A673 (cell line): Measurements from ENCODE around the gene OR10P1.

ENCODE experiments used
- EZH2 ChIP-seq: fragments of 200-600 bp; sonication (generic); IDR thresholded peaks from 2 replicates; pipeline ENCODE4 v1.6.1; 2017; ENCODE audit warnings: borderline replicate concordance, low read depth, mild to moderate bottlenecking, mixed read lengths, antibody characterized with exemption, low read length; ENCODE audit not compliant: poor library complexity, severe bottlenecking
- TF ChIP-seq, protein P1 (sequence below): fragments of 300-800, 200-600 bp; sonication (generic); conservative IDR thresholded peaks from 2 replicates; pipeline ENCODE4 v1.5.1; 2017; ENCODE audit warnings: low read depth, mild to moderate bottlenecking, antibody characterized with exemption, low read length, moderate library complexity, mixed read lengths

DNA sequence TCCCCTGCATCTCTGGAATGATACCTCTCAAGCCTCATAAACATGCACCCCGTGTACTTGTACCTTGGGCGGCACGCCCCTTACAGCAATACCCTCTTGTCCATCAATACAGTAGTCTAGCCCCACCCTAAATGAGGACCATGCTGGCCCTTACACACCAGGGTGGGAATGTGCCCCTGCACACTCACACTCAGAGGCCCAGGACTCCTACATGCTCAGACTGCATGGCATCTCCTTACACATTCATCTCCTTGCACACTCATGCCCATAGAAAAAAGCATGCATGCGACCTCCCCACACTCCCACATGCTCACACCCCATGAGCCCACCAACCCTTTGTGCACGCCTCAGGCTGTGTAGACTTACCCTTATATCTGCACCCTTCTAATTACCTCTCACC is 49.0 kb downstream of the OR10P1 start:
- TF ChIP-seq, protein P1, sequence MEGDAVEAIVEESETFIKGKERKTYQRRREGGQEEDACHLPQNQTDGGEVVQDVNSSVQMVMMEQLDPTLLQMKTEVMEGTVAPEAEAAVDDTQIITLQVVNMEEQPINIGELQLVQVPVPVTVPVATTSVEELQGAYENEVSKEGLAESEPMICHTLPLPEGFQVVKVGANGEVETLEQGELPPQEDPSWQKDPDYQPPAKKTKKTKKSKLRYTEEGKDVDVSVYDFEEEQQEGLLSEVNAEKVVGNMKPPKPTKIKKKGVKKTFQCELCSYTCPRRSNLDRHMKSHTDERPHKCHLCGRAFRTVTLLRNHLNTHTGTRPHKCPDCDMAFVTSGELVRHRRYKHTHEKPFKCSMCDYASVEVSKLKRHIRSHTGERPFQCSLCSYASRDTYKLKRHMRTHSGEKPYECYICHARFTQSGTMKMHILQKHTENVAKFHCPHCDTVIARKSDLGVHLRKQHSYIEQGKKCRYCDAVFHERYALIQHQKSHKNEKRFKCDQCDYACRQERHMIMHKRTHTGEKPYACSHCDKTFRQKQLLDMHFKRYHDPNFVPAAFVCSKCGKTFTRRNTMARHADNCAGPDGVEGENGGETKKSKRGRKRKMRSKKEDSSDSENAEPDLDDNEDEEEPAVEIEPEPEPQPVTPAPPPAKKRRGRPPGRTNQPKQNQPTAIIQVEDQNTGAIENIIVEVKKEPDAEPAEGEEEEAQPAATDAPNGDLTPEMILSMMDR = no peak
- no peak for TF ChIP-seq EZH2
